ENCODE data around the gene SCP2.

The SCP2 gene

DNA sequence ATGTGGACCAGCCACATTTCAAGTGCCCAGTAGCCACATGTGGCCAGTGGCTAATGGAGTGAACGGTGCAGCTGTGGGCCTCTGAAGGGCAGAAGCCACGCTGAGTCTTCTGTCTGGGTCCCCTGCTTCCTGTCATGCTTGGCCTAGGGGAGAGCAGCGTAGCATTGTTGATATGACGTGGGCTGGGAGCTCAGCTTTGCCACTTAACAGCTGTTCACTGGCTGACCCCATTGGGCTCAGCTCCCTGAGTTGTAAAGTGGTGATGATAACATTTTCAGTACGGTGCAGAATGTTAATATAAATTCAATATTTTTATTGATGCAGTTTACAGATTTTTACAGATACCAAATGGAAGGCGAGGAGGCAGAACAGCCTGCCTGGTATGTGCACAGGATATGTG lies 139.4 kb downstream of the SCP2 start:
- no peak overlapping the region for H3K27ac Mint-ChIP-seq
- peaks cover 12% of the 10 kb centered on the region for H3K4me1 Mint-ChIP-seq
- TF ChIP-seq, protein P1, sequence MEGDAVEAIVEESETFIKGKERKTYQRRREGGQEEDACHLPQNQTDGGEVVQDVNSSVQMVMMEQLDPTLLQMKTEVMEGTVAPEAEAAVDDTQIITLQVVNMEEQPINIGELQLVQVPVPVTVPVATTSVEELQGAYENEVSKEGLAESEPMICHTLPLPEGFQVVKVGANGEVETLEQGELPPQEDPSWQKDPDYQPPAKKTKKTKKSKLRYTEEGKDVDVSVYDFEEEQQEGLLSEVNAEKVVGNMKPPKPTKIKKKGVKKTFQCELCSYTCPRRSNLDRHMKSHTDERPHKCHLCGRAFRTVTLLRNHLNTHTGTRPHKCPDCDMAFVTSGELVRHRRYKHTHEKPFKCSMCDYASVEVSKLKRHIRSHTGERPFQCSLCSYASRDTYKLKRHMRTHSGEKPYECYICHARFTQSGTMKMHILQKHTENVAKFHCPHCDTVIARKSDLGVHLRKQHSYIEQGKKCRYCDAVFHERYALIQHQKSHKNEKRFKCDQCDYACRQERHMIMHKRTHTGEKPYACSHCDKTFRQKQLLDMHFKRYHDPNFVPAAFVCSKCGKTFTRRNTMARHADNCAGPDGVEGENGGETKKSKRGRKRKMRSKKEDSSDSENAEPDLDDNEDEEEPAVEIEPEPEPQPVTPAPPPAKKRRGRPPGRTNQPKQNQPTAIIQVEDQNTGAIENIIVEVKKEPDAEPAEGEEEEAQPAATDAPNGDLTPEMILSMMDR (IDR thresholded peaks at IDR 0.05) = no peak
- no peak for DNase-seq
- no peaks in the 10 kb centered on the region for H3K9me3 Mint-ChIP-seq
- H3K27me3 Mint-ChIP-seq (ENCODE audit: low read depth, poor library complexity) = peaks cover 54% of the 10 kb centered on the region
- no peak overlapping the region for H3K4me3 Mint-ChIP-seq
- H3K36me3 Mint-ChIP-seq (ENCODE audit: low read depth) = no peaks in the 10 kb centered on the region

DNA sequence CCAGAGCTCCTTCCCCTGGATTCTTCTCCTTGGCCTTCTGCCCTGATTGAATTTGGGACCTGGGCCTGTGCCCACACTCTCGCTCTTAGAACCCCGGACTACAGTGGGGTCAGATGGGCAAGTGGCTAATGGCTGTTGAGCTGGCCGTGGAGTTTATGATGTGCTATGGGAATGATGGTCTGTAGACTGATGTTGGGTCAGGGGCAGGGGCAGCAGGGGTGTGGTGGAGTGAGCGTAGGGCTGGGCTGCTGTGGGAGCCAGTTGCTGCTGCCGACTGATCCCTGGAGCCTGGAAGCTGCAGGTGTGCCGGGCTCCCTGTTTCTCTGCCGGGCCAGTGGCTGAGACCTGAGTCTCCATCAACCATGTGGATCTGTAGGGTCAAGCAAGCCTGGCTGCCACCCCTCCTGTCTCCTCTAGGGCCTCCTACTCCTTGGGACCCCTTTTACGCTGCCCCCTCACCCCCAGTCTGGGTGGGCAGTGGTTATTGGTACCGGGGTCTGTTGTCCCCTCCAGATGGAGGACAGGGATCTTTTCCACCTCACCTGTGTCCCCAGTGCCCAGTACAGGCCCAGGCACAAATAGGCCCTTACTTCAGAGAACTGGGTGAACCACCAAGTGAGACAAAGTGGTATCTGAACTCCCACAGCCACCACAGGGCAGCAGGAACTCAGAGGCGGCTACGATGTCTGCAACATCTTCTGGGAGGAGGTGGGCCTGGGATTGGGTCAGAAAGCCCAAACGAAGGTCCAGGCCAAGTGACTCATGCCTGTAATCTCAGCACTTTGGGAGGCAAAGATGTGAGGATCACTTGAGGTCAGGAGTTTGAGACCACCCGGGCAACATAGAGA lies 140.0 kb downstream of the SCP2 start:
- Mint-ChIP-seq H3K4me3 (no peak overlapping the region), H3K27ac (no peak overlapping the region), H3K27me3 (ENCODE audit: low read depth, poor library complexity) (peaks cover 47% of the 10 kb centered on the region), H3K4me1 (peaks cover 12% of the 10 kb centered on the region), H3K9me3 (no peaks in the 10 kb centered on the region), H3K36me3 (ENCODE audit: low read depth) (no peaks in the 10 kb centered on the region)
- no peak for DNase-seq
- TF ChIP-seq, protein P1 (IDR thresholded peaks at IDR 0.05) = no peak

- Mint-ChIP-seq H3K4me1 (peaks cover 12% of the 10 kb centered on the region), H3K36me3 (ENCODE audit: low read depth) (no peaks in the 10 kb centered on the region), H3K27ac (no peak overlapping the region), H3K27me3 (ENCODE audit: low read depth, poor library complexity) (peaks cover 40% of the 10 kb centered on the region), H3K4me3 (no peak overlapping the region), H3K9me3 (no peaks in the 10 kb centered on the region)
- TF ChIP-seq, protein P1 (IDR thresholded peaks at IDR 0.05) = no peak
- no peak for DNase-seq
Measured at GRCh38 chr1:53067886-53068285, 140.8 kb downstream of the SCP2 start.

DNA sequence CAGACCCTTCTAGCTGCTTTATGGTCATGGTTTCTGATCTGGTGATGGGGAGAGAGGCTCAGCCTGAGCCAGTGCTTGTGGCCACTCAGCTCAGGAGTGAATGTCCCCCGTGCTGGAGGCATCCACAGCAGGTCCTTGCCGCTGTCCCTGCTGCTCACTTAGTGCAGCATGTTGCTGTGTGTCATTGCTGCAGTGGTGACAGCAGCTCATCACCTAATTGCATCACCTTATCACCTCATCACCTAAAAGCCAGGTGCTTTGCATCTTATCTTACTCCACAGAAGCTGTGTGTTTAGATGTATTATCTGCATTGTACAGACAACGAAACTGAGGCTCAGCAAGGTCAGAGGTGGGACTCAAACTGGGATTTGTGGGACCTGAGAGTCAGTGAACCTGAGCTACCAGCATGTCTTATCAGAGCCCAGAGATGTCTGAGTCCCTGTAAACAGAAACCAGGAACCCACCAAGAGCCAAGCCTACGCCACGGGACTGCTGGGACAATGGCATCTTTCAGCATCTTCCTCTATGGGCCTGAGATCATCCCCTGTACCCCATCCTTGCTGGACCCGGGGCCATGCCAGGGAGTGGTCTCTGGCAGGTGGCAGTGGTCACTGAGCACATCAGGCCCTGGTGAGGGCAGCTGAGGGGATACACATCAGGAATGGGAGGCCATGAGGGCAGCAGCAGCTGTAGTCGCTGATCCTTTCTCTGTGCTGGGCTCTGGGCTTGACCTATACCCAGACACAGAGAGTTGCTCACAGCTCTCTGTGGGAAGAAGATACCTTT lies 141.4 kb downstream of the SCP2 start:
- Mint-ChIP-seq H3K4me3 (no peak overlapping the region), H3K4me1 (peaks cover 6% of the 10 kb centered on the region), H3K27ac (no peak overlapping the region), H3K27me3 (ENCODE audit: low read depth, poor library complexity) (peaks cover 34% of the 10 kb centered on the region), H3K9me3 (no peaks in the 10 kb centered on the region), H3K36me3 (ENCODE audit: low read depth) (no peaks in the 10 kb centered on the region)
- DNase-seq = no peak
- TF ChIP-seq, protein P1 (IDR thresholded peaks at IDR 0.05) = no peak

- TF ChIP-seq, protein P1 (IDR thresholded peaks at IDR 0.05) = no peak
- Mint-ChIP-seq H3K4me3 (no peak overlapping the region), H3K27me3 (ENCODE audit: low read depth, poor library complexity) (peaks cover 26% of the 10 kb centered on the region), H3K9me3 (no peaks in the 10 kb centered on the region), H3K4me1 (peaks cover 7% of the 10 kb centered on the region), H3K36me3 (ENCODE audit: low read depth) (no peaks in the 10 kb centered on the region), H3K27ac (no peak overlapping the region)
- DNase-seq = no peak
Measured at GRCh38 chr1:53069265-53069662, 142.2 kb downstream of the SCP2 start.

All from nephron progenitor cell (in vitro differentiated cells).